EL (cell line): Measurements from ENCODE around the gene PGLYRP2.
A peak's percentile ranks its signal among the peaks of the same experiment; 100 is the strongest.

Experiments used
- DNase-seq: peaks from one replicate; pipeline ENCODE4 v3.0.0-alpha.2; 2016

Gene PGLYRP2

DNA sequence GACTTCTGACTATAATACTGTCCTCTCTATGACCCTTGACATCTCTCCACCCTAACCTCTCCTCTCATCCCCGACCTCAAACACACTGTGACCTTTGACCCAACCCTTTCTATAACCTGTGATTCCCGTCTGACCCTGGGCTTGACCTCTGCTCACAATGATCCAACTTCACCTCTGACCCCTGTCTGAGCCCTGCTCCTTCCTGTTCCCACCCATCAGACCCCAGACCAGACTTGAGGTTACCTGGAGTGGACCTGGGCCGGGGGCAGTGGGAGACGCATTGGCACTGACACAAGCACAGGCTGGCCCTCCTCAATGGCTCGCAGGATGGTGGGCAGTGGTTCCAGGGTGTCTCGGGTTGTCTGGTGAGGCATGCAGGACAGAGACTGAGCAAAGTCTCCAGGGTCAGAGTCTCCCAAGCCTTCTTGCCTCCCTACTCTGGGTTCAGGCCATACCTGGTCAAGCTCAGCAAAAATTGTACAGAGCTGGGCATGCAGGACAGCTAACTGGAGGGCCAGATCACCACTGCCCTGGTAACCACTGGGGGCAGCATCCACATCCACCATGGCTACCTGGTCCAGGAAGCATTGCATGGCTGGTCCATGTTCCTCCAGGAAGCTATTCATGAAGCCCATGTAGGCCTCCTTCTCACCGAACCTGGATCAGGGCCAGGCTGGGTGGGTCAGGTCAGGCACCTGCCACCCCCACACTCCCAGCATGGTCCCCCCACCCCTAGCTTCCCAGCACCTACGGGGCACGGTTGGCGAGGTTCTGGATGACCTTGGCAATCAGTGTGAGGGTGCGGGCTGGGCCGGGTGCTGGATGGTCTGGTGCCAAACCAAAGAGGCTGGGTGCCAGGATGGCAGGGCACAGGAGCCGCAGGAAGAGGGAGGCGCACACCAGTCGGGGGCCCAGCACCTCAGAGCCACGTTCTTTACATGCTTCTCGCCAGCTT is 25.1 kb downstream of the PGLYRP2 start:
- DNase-seq = no peak

- DNase-seq = no peak
These were observed 26.2 kb downstream of the PGLYRP2 start for GRCh38 chr19:15453091-15453578.

- peak; percentile 59 for DNase-seq
These were observed 26.9 kb downstream of the PGLYRP2 start for GRCh38 chr19:15452111-15453047.

DNA sequence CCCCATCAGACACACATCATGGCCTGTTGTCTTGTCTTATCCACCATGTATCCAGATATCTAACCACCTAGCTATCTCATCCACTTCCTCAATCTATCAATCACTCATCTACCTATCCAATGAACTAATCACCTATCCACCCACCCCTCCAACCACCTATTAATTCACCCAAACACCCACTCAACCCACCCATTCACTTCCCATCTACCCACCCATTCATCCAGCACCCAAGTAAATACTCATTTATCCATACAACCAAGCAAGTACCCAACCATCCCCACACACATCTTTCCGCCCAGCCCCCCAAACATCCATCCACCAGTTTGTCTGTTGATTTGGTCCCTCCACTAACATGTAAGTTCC is 28.8 kb downstream of the PGLYRP2 start:
- no peak for DNase-seq

- peak; percentile 76 for DNase-seq
These were observed 29.4 kb downstream of the PGLYRP2 start, which contains the start of gene WIZ for GRCh38 chr19:15449620-15450527. TSS of gene WIZ (minus strand) at chr19:15449956. CDS start at chr19:15448307, 1,649 bp downstream.

- DNase-seq = peak; percentile 29
These were observed 30.3 kb downstream of the PGLYRP2 start for GRCh38 chr19:15448778-15449619.

DNA sequence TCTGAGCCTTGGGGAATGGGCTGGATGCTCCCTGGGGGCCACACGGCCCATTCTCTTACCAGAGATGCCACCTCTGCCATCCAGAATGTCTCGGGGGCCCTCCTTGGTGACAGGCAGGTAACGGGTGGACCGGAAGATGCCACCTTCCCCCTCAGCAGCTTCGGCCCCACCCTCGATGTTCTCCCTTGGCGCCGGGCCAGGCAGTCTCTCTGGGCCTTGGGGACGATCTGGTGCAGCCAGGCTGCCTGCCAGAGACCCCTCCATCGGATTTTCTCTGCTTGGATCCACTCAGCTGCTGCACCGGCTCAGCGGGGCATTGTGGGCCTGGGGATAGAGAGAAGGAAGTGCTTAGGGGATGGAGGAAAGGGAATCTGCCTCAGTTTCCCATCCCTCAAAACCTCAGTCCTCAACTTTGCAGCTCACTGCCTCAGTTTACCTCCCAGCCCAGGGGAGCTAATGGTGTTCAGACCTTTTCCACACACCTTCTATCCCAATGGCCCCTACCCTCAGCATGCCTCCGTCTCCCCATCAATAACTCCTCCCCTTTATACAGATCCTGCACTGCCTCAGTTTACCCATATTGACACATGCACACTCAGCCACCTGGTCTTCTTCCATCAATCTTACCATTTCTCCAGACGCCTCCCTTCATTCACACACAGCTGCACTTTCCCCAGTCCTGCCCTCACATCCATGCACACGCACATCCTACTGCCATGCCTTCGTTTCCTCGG is 31.1 kb downstream of the PGLYRP2 start:
- DNase-seq = no peak

- DNase-seq = no peak
These were observed 32.2 kb downstream of the PGLYRP2 start for GRCh38 chr19:15447057-15447456.

- DNase-seq = no peak
These were observed 33.4 kb downstream of the PGLYRP2 start for GRCh38 chr19:15445807-15446376.

GRCh38 chr19:15445227-15445605 is 34.1 kb downstream of the PGLYRP2 start:
- DNase-seq = no peak

- no peak for DNase-seq
These were observed 34.6 kb downstream of the PGLYRP2 start for GRCh38 chr19:15444505-15445226.

GRCh38 chr19:15443838-15444237 is 35.5 kb downstream of the PGLYRP2 start:
- DNase-seq = no peak

GRCh38 chr19:15443325-15443724 is 36.0 kb downstream of the PGLYRP2 start:
- DNase-seq = no peak

- no peak for DNase-seq
These were observed 37.0 kb downstream of the PGLYRP2 start for GRCh38 chr19:15442142-15442920.

DNA sequence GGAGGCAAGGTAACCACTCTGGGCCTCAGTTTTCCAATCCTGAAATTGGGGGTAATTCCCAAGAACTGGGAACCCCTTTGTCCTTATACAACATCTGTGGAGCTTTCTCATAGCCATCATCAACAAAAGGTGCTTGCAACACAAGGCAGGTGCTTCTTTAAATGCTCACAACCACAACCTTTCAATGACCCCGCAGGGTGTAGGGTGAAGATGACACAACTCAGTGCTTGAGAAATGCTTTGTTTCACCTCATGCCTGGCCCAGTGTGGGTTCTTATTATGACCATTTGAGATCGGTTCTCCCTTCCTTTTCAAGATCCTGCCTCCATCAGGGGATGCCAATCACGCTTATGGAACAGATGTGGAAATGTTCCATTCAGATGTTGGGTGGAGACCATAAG is 38.0 kb downstream of the PGLYRP2 start:
- no peak for DNase-seq

- no peak for DNase-seq
These were observed 39.3 kb downstream of the PGLYRP2 start for GRCh38 chr19:15439821-15440641.

GRCh38 chr19:15439078-15439799 is 40.1 kb downstream of the PGLYRP2 start:
- no peak for DNase-seq
